HG03354 (cell line): ENCODE data around the gene UMODL1.
"Not testable (repeated sequence)": the region's sequence is repeated elsewhere in the genome, so short reads cannot be mapped to it uniquely, and the experiment has no call there.

Experiments
- ATAC-seq: cut with Tn5 transposase; IDR thresholded peaks from one replicate; pipeline ENCODE4 v1.9.1; 2021; ENCODE audit warnings: mild to moderate bottlenecking; ENCODE audit not compliant: unreplicated experiment, poor library complexity, severe bottlenecking

The UMODL1 gene

DNA sequence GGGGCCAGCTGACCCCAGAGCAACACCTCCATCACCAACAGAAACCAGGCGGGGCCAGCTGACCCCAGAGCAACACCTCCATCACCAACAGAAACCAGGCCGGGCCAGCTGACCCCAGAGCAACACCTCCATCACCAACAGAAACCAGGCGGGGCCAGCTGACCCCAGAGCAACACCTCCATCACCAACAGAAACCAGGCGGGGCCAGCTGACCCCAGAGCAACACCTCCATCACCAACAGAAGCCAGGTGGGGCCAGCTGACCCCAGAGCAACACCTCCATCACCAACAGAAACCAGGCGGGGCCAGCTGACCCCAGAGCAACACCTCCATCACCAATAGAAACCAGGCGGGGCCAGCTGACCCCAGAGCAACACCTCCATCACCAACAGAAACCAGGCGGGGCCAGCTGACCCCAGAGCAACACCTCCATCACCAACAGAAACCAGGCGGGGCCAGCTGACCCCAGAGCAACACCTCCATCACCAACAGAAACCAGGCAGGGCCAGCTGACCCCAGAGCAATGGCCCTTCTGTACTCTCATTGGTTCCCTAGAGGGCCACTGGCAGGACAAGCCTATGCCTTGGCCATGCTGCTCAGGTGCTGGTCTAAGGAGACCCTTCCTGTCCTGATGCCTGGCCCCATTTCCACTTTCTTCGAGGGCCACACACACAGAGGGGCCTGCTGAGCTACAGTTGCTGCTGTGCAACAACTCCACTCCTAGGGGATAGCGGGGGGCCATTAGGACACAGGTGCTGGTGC, 7.3 kb downstream of the UMODL1 start:
- ATAC-seq = not testable (repeated sequence)

DNA sequence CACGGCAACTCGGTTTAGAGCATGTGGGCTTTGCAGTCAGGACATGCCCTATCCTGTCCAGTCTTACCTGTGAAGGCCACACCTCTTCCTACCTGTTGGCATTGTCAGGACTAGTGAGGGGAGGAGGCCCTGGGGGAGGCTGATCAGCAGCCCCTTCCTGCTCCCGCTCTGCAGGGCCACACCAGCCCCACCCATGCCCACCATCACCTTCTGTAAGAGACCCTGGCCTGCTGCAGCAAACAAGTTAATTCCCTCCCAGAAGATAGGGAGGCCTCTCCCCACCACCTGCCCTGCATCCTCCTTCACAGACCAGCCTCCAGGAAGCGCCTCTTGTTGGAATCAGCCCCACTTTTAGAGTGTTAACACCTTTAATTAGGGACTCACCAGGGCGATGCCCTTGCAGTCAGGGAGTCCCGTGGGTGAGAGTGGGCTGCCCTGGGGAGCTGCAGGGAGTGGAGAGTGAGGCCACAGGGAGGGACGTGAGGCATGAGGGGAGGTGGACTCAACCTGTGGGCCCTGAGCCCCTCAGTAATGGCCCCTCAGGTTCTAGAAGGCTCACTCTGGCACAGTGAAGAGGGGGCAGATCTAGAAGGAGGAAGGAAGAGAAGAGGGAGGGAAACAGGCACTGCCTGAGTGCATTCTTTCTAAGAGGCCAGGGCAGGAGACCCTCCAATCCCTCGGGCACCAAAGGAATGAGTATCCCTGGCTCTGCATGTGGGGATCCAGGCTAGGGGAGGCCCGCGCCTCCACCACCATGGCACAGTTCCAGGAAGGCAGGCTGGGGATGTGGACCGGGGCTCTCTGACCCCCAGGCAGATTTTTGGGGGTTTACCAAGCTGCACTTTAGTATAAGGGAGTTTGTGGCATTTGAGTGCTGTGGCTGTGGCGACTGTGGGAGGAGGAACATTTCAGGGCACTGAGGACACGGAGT, 8.2 kb downstream of the UMODL1 start:
- ATAC-seq = no peak

DNA sequence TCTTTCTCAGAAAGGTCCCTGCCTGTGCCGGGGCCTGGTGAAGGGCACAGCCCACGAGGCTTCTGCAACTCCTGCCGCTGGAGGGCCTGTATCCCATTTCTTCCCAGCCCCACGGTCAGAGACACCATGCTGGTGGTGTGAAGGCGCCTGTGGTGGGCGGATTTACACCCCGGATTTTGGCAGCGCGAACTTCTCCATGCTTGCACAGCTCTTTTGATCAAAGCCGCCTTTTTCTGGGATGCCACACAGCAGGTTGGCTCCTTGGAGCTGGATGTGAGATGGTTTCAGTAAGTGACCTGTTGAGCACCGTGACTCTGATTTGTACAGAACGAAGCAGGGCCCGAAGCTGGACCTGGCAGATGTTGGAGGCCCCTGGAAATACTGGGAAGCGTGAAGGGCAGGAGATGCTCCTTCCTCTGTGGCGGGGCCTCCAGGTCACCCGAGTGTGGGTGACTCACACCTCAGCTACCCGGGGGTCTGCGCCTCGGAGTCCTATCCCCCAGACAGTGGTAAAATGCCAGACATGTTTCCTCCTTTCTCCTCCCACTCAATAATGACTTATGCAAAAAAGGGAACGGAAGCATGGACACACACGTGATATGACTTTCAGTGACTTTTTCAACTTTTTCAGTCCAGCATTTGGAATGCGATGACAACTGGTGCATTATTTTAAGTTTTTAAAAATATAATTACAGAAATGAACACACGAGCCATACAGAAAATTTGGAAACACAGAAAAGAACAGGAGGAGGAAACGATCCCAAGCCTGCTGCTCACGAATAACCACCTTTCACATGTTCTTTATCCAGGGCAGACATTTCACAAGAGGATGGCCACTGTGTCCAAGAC, 9.0 kb downstream of the UMODL1 start:
- no peak for ATAC-seq

DNA sequence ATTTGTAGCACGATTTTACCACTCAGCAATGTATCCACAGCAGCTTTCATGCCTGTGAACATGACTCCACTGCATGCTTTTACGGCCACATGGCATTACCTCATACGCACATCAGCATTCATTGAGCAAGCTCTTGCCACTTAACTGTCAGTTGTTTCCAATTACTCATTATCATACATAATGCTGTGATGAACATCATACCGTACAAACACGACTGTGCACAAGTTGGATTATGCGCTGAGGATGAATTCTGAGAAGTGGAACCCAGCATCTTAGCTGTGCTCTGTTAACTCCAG, 9.6 kb downstream of the UMODL1 start:
- ATAC-seq = no peak

DNA sequence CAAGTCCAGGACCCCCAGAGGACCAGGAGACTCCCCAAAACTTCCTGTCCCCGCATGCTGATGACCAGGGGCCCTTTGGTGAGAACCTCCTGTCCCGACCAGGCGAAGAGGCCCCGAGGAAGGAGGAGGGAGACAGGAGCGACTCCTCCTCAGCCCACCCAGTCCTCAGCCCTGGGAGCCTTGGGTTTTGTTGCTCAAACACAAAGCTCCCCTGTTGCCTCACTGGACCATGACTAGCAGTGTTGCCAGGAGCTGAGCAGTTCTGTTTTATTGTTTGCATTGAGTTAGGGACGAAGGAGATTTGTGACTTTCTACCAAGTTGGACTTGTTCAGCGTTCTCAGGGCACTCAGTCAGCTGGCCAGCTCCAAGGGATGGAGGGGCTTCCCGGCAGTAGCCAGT, 10.0 kb downstream of the UMODL1 start:
- ATAC-seq = no peak

DNA sequence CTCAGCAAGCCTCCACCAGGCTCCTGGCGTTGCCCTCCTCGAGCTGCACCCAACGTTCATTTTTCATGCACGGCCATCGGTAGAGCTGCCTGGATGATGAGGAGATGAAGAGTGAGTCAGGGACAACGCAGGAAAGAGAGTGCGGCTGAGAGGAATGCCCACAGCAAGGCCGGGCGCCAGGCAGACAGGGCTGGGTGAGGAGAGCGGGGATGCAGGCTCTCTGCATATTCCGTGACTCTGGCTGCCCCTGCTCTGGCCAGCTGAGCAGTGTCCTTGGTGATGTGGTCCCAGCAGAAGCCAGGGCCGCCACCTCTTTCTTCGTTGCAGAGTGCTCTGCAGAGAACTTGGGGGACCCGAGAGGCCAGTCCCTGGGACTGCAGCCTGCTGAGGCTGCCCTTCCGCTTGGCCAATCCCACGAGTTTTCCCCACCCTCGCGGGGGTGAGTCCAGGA, 10.8 kb downstream of the UMODL1 start:
- ATAC-seq = no peak

DNA sequence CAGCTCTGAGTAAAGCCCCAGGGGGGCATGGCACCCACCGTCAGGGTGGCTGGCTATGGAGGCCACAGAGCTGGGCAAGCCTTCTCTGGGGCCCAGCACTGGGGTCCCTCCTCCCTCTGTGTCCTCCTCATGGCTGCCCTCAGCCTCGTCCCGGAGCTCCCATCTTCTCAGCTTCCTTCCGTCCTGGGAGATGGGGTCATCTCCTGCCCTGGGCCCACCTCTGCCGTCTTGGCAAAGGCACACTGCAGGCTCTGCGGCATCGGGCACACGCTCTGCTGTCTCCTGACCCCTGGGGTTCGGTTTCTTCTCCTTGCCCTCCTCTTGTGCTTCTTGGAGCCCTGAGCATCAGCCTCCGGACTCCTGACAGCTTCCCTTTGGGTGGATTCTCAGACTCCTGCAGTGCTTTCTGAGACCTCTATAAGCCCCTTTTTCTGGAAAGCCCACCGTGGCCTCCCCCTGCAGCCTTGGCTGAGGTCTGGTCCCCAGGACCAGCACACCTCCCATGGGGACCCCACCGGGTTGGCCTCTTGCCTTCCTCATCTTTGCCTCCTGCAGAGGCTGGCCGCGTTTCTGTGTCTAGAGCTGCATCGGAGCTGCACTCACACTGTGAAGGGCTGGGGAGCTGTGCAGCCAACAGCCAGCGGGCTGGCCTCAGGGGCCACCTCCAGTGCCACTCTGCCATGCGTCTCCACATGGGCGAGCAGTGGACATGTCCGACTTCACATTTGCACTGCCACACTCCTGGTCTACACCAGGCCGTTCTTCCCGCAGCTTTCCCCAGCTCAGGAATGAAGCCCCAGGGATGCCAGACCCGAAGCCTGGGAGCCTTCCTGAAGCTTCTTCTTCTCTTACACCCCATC, 11.6 kb downstream of the UMODL1 start:
- ATAC-seq = no peak

DNA sequence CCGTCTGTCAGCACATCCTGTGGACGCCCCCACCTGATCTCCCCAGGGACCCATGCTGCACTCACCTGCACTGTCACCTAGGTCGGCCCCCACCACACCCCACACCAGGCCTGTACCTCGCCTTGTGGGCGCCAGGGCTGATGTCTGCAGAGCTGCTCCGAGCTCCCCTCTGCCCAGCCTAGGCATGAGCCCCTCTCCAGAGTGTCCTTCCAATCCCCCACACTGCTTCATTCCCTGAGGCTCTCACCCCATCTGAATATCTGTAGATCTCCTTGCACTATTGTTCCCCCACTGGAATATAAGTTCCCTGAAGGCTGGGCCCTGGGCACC, 12.2 kb downstream of the UMODL1 start:
- ATAC-seq = no peak

DNA sequence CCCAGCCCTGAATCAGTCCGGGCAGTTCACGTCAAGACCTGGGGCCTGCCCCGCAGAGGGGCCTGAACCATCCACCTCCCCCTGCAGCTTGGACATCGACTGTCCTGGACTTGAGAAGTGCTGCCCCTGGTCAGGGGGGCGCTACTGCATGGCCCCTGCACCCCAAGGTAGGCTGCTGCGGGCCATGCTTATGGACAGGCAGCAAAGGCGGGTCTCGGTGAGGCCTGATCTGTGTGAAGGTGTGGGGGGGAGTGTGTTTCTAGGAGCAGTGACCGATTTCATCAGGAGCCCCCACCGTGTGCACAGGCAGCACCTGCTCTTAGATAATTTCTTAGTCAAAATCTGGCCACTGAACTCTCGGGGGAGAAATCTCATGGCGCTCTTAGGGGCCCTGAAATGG, 13.0 kb downstream of the UMODL1 start:
- no peak for ATAC-seq

DNA sequence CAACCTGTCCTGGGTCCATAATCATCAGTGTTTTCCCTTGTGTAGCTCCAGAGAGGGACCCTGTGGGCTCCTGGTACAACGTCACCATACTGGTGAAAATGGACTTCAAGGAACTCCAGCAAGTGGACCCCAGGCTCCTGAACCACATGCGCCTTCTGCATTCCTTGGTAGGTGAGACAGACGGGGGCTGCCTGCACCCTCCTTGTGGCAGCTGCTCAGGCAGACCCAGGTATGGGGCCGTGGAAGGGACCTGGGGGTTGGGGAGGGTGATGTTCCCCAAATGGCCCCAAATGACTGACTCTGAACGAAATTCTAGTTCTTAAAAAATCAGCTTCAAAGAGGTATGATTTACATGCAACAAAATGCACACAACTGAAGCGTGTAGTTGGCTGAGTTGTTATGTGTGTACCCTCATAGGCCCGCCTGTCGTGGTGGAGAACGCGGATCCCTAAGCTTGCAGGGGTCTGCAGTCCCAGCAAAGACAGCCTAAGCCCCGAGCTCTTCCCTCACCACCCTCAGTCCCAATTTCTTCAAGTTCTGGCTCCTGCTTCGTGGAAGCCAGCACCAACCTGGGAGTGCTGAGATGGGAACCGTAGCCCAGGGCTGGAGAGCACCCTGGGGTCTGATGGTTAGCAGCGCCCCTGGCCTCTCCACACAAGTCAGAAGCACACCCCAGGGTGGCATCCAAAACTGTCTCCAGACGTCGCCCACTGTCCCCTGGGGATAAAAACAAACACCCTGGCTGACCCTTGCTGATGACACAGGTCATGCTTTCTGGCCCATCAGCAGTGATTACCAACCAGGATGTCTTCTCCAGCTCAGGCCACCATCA, 14.3 kb downstream of the UMODL1 start:
- ATAC-seq = no peak

DNA sequence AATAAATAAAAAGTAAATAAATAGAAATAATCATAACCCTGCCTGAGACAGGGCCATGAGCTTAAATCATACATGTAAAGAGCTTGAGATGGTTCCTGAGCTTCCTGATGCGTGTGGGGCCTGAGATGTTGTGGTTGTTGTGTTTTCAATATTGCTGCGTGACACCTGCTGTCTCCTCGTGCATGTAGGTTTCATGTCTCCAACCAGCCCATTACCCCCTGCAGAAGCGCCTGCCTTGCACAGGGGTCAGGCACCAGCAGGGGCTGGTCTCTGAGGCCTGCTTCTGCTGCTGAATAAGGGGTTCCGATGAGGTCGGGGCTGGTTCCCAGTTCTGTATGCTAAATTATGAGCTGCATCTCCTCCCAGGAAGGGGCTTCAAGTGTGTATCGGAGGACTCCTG, 15.9 kb downstream of the UMODL1 start:
- no peak for ATAC-seq

DNA sequence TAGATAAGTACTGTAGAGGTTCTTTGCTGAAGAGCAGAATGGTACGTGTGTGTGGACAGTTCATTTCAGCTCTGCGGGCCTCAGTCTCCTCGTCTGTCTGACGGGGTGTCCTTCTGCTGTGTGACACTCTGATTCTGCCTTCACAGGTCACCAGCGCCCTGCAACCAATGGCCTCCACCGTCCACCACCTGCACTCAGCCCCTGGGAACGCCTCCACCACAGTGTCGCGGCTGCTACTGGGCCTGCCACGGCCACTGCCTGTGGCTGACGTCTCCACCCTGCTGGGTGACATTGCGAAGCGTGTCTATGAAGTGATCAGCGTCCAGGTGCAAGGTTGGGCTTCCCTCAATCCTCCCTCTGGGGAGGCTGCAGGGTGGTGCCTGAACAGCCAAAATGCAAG, 17.0 kb downstream of the UMODL1 start:
- no peak for ATAC-seq

DNA sequence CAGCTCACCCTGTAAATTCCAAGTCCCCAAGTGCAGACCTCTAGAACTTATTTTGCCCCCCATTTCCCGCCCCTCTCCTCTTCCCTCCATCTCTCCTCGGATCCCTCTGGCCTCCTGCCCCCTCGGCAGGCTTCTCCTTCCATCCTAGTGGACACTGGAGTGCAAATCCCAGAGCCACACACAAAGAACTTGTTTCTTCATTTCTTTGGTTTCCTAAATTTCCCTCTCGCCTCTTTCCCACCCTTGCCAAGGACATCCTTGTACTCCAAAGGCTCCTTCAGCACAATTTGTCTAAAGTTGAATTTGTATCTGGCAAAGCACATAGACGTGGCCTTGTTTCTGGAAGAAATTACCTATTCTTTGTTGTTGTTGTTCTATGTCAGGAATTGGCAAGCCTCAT, 17.5 kb downstream of the UMODL1 start:
- no peak for ATAC-seq

DNA sequence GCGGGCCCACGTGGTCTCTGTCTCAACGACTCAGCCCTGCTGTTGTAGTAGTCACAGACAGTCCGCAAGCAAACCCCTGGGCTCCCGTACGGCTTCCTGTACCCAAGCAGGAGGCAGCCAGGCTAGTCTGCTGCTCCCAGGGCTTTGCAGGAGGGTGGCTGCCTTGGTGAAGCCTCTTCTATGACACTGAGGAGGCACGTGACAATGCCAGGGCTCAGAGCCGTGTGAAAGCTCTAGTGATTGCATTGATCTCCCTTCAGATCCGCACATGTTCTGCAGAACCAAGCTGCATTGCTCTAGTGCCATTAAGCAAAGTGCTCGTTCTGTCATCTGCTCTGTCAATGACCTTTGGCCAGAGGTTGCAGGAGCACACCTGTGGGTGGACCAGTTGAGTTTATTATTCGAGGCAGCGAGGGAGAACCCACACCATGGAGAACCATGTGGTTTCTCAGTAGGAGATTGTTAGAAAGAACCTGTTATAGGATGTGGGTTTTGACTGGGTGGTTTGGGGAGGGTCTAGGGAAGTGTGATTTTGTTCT, 18.0 kb downstream of the UMODL1 start:
- no peak for ATAC-seq

DNA sequence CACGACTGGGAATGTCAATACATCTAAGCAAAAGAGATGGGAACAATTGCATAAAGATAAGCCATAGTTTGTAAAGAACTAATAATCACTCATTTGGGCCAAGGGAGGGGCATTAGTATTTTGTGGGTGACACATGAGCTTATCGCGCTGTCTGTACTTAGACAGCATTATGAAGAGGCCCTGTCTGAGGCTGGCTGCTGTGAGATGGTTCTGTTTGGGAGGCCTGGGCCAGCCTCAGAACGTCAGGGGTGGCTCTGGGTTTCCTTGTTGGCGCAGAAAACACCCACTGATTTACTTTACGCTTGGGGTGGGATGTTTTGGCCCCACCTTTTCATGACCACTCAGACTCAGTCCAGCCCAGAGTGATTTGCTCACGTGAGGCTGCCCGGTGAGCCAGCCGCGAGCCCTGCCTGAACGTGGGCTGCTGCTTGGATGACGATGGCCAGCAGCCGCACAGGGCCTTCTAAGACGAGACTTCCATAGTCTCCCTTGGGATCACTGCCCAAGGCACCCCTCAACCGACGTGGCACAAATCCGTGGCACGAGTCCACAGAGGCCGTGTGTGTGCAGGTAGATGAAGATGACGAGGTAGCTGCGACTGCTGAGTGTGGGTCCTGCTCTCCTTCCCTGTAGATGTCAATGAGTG, 18.7 kb downstream of the UMODL1 start:
- ATAC-seq = no peak

DNA sequence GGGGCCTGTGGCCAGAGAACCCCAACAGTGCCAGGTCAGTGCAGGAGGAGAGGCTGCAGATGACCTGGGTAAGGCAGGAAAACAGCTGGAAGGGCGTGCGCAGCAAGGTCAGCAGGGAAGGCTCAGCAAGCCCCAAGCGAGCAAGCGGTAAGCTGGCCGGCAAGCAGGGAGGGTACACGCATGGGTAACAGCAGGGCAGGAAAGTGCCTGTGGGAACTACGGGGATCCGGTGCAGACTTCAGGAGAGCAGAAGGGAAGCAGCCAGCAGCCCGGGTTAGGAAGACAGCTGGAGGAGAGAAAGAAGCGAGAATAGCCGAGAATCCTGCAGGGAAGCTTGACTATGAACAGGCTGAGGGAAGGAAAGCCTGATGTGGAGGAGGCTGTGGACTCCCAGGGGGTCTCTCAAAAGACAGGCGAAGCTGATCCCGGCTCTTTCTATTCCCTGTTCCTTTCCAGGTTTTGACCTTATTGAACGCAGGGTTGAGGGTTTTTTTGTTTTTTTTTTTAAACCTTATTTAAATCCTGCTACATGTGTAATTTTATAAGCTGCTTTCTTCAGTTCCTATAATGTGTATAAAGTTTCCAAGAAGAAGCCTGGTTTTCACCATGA, 20.9 kb downstream of the UMODL1 start:
- ATAC-seq = no peak

DNA sequence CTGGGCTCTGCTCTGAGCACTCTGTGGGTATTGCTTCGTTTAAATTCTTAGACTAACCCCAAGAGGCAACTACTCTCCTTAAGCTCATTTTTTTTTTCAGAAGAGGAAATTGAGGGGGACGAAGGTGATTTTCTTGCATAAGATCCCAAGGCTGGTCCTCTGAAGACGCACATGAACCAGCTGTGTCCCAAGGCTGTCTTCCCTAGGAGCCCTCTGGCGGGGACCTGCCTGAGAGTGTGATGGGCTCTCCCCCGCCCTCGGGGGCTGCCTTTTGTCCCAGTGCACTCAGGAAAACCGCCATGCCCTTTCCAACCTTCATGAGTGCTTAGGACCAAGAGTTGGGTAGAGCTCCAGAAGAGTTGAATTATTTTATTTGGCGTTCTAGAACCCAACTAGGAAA, 21.7 kb downstream of the UMODL1 start:
- ATAC-seq = no peak

DNA sequence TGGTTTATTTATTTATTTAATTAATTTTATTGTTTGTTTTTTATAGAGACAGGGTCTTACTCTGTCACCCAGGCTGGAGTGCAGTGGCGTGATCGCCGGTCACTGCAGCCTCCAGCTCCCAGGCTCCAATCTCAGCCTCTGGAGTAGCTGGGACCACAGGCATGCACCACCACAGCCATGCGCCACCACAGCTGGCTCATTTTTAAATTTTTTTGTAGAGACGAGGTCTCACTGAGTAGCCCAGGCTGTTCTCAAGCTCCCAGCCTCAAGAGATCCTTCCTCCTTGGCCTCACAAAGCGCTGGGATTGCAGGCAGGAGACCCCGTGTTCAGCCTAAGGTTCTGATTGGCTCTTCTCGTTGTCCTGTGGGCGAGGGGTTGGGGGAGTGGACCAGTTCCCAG, 22.1 kb downstream of the UMODL1 start:
- ATAC-seq = no peak
